ENCODE data around the gene CAMSAP2. TPM values are rescaled to one million over a fixed set of nuclear protein-coding genes. Genes with fewer than 3 reads are reported as not detected.

Gene CAMSAP2
- total RNA-seq, 6 donors from 2014 or later: 19.9 to 45.1 (median 28.0) TPM

DNA sequence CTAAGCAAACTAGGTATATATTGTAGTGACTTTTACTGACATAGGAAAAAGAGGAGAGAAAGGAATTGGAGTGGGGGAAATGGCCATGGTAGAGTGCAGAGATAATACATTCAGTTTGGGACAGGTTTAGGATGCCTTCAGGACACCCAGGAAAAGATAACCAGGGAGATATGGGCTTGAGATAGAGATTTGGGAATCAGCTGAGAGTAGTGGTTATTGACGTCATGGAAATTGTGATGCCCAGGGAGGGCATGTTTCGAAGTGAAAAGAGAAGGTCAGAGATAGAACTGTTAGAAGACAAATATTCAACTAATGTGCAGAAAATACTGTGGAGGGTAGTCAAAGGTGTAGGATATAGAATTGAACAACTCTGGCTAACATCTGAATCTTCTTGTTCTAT, 40.6 kb downstream of the CAMSAP2 start:
- Histone ChIP-seq H3K27me3 (no peaks in the 10 kb centered on the region), H3K9me3 (peaks cover 0 to 3% (median 0%) of the 10 kb centered on the region in 4 donors), H3K27ac (no peak overlapping the region), H3K36me3 (peaks cover 0 to 5% (median 0%) of the 10 kb centered on the region in 4 donors), H3K4me3 (no peak overlapping the region), H3K4me1 (peaks cover 4 to 13% (median 10%) of the 10 kb centered on the region in 4 donors)
- 86 to 91% methylated on average over 2 of the region's 2 CpGs for WGBS, 2 donors
- DNase-seq (no peak), ATAC-seq (ENCODE audit: low FRiP score in 2 of 2) (no peak)
- TF ChIP-seq EP300 (IDR thresholded peaks at IDR 0.05) (no peak), POLR2AphosphoS5 (IDR thresholded peaks at IDR 0.05) (no peak), CTCF (IDR thresholded peaks at IDR 0.05) (no peak), POLR2A (IDR thresholded peaks at IDR 0.05) (no peak)

GRCh38 chr1:200780545-200781369, 42.1 kb downstream of the CAMSAP2 start:
- H3K27ac ChIP-seq: peak overlapping the region in 3 of 4 donors; percentile 22 to 37 (median 36)
- no peaks in the 10 kb centered on the region for H3K27me3 ChIP-seq
- peaks cover 0 to 3% (median 0%) of the 10 kb centered on the region in 4 donors for H3K9me3 ChIP-seq
- H3K4me1 ChIP-seq: peaks cover 4 to 8% (median 6%) of the 10 kb centered on the region in 4 donors
- H3K4me3 ChIP-seq: peak overlapping the region in 2 of 4 donors; percentile 20 to 29
- DNase-seq (no peak), ATAC-seq (ENCODE audit: low FRiP score in 2 of 2) (peak in 1 of 2 donors; percentile 61)
- peaks cover 0 to 5% (median 0%) of the 10 kb centered on the region in 4 donors for H3K36me3 ChIP-seq
- TF ChIP-seq EP300 (IDR thresholded peaks at IDR 0.05): no peak
- no peak for TF ChIP-seq CTCF (IDR thresholded peaks at IDR 0.05)
- TF ChIP-seq POLR2A (IDR thresholded peaks at IDR 0.05): no peak
- no peak for TF ChIP-seq POLR2AphosphoS5 (IDR thresholded peaks at IDR 0.05)
- 37% methylated on average over 5 of the region's 5 CpGs for whole genome bisulfite sequencing, 2 donors

GRCh38 chr1:200783926-200784325, 45.2 kb downstream of the CAMSAP2 start:
- ATAC-seq (ENCODE audit: low FRiP score in 2 of 2) (no peak), DNase-seq (no peak)
- Histone ChIP-seq H3K9me3 (peaks cover 0 to 3% (median 0%) of the 10 kb centered on the region in 4 donors), H3K4me3 (no peak overlapping the region), H3K36me3 (peaks cover 0 to 5% (median 0%) of the 10 kb centered on the region in 4 donors), H3K27me3 (no peaks in the 10 kb centered on the region), H3K27ac (no peak overlapping the region), H3K4me1 (peaks cover 4 to 8% (median 6%) of the 10 kb centered on the region in 4 donors)
- whole genome bisulfite sequencing, 2 donors: 95% methylated on average over 6 of the region's 6 CpGs
- TF ChIP-seq POLR2A (IDR thresholded peaks at IDR 0.05): no peak
- no peak for TF ChIP-seq POLR2AphosphoS5 (IDR thresholded peaks at IDR 0.05)
- no peak for TF ChIP-seq CTCF (IDR thresholded peaks at IDR 0.05)
- TF ChIP-seq EP300 (IDR thresholded peaks at IDR 0.05): no peak

DNA sequence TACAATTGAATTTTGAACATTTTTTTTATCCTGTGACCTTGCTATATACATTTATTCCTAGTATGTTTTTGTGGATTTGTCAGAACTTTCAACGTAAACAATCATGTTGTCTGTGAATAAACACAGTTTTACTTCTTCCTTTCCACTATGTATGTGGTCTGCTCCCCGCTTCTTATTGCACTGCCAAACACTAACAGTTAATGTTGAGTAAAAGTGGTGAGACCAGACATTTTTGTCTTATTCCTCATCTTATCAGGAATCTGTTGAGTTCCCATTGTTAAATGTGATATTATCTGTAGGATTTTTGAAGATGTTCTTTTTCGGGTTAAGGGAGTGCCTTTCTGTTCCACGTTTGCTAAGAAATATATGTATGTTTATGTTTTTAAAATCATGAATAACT, 45.9 kb downstream of the CAMSAP2 start:
- Histone ChIP-seq H3K4me1 (peaks cover 4 to 8% (median 6%) of the 10 kb centered on the region in 4 donors), H3K27ac (no peak overlapping the region), H3K36me3 (peaks cover 0 to 5% (median 0%) of the 10 kb centered on the region in 4 donors), H3K27me3 (no peaks in the 10 kb centered on the region), H3K9me3 (peaks cover 0 to 3% (median 0%) of the 10 kb centered on the region in 4 donors), H3K4me3 (no peak overlapping the region)
- ATAC-seq (ENCODE audit: low FRiP score in 2 of 2) (no peak), DNase-seq (no peak)
- TF ChIP-seq POLR2AphosphoS5 (IDR thresholded peaks at IDR 0.05) (no peak), POLR2A (IDR thresholded peaks at IDR 0.05) (no peak), CTCF (IDR thresholded peaks at IDR 0.05) (no peak)
- 90 to 94% methylated on average over 4 of the region's 4 CpGs for WGBS, 2 donors

All from upper lobe of left lung (tissue), 6 donors.